ENCODE measurements around the gene ACADSB.

The ACADSB gene

DNA sequence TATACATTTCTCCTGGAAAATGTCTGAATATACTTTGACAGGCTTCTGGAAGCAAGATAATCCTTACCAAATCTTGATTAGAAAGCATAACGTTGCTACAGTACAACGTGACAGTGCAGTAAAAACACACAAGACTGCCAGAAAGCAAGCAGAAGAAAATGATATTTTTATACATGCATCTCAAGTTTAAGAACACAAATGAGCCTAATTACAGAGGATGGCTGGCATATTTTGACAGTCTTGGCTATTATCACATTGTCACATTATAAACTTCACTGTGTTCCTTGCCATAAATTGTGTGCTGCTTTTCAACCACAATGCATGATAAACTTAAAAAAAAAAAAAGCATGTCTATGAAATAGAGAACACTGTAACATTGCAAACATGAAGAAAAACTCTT is 4.5 kb upstream of the ACADSB start:
- no peak for DNase-seq (ENCODE audit: low spot score)

DNA sequence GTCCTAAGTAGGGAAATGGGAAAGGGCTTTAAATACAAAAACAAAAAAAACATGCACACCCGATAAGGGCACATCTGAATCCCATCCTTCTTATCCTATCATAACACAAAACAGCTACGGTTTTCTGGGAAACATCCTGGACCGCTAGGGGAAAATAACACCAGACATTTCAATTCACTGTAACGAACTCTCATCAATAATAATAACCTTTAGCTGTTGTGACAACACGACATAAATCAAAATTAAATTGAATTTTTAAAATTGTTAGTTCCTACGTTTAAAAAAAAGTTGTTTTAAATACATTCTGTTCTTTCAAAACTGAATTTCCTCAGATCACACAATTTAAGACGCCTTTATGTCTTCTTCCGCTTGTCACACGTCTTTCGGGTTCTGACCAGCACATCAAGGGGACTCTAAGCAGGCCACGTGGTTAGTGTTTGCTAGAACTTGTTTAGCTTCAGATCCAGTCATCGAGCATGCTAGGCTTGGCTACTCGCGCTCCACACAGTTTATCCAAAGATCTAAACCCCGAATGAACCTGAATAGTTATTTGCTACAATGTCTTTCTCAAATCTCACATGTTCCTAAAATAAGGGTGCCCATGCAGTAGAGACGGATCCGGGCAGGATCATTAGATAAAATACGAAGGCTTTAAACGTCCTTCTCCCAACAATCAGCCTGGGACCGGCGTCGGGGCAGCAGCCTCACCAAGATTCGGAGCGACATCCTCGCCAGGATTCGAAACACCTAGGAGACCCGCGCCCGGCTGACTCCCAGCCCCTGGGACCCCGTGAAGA is 1.1 kb upstream of the ACADSB start:
- peak; percentile 54 for DNase-seq (ENCODE audit: low spot score)

DNA sequence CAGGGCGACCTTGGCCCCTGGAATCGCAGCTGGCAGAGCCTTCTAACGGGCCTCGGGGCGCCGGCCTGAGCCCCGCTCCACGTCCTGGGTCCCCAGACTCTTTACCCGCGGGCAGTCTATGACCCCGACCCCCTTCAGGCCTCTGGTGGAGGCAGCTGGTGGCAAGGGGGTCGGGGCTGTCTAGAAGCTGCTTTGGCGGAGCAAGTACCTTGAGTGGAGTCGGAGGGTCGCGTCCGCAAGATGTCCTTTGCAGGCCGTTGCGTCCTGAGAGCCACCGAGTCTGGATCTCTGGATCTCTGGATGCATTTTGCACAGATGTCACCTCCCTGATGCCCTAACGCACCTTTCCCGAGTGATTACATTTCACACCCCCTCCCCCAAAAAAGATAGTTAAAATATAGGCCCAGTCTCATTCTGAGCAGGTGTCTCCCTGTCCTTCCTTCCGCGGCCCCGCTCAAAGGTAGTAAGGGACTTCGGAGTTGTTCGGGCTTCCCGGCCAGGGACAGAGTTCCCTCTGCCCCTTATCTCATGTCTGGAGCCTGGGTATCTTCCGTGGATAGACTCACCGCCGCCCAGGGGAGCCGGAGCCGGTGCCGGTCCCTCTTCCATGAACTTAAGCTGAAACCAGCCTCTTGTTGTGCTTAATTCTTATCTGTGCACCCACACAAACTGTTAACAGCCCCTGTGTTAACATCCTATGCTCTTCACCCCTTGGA is 457 bp downstream of the ACADSB start:
- peak; percentile 23 for DNase-seq (ENCODE audit: low spot score)

DNA sequence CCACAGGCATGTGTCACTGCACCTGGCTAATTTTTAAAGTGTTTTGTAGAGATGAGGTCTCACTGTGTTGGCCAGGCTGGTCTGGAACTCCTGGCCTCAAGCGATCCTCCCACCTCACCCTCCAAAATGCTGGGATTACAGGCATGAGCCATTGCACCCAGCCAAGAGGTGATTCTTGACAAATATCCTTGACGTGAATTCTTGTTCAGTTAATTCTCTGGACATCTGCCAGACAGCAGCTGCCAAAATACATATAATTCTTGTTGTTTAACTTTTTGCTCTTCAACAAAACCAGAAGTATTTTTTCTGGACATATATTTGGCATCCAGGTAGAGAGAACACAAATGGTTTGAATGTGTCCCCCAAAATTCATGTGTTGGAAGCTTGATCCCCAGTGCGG is 3.2 kb downstream of the ACADSB start:
- no peak for DNase-seq (ENCODE audit: low spot score)

DNA sequence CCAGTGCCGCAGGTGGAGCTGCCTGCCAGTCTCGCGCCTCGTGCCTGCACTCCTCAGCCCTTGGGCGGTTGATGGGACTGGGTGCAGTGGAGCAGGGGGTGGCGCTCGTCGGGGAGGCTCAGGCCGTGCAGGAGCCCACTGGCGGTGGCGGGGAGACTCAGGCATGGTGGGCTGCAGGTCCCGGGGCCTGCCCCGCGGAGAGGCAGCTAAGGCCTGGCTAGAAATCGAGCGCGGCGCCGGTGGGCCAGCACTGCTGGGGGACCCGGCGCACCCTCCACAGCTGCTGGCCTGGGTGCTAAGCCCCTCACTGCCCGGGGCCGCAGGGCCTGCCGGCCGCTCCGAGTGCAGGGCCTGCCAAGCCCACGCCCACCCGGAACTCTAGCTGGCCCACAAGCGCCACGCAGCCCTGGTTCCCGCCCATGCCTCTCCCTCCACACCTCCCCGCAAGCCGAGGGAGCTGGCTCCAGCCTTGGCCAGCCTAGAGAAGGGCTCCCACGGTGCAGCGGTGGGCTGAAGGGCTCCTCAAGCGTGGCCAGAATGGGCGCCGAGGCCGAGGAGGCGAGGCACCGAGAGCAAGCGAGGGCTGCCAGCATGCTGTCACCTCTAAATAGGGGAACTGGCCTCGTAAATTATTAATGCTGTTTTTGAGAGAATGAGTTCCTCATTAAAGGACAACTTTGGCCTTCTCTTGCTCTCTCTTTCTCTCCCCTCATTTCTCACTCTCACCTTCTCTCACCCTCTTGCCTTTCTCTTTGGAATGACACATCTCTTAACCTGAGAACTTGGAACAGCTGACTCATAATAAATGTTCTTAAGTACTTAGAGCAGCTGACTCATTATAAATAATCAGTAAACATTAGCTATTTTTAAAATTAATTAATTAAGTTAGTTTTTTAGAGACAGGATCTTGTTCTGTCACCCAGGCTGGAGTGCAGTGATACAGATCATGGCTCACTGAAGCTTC is 4.9 kb downstream of the ACADSB start:
- DNase-seq (ENCODE audit: low spot score): no peak

DNA sequence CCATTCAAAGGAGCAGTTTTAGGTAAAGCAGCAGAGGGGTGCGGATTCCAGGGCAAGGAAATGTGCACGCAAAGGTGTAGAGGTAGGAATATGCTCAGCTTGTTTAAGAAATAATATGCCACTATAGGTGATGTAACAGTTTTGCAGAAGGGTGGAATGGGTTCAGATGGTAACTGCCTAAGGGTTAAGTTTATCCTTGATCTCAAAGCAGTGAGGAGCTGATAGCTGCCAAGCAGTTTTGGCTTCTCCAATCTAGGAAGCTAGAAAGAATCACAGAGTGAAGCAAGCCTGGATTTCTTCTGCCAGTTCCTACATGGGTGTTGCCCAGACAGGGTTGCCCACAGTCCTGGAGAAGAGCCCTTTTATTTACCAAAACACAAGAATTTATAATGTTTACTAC is 6.0 kb downstream of the ACADSB start:
- no peak for DNase-seq (ENCODE audit: low spot score)

DNA sequence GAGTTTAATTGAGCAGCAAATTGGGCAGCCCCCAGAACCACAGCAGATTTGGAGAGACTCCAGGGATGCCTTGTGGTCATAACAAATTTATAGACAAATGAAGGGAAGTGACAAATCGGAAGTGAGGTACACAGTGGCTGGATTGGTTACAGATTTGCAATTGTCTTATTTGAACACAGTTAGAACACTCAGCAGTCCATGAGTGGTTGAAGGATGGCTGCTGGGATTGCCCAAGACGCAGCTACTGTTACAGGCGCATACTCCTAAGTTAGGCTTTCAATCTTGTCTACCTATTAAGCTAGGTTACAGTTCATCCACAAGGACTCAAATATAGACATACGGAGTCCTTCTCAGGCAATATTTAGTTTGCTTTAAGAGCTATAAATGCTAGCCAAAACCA is 7.4 kb downstream of the ACADSB start:
- no peak for DNase-seq (ENCODE audit: low spot score)

DNA sequence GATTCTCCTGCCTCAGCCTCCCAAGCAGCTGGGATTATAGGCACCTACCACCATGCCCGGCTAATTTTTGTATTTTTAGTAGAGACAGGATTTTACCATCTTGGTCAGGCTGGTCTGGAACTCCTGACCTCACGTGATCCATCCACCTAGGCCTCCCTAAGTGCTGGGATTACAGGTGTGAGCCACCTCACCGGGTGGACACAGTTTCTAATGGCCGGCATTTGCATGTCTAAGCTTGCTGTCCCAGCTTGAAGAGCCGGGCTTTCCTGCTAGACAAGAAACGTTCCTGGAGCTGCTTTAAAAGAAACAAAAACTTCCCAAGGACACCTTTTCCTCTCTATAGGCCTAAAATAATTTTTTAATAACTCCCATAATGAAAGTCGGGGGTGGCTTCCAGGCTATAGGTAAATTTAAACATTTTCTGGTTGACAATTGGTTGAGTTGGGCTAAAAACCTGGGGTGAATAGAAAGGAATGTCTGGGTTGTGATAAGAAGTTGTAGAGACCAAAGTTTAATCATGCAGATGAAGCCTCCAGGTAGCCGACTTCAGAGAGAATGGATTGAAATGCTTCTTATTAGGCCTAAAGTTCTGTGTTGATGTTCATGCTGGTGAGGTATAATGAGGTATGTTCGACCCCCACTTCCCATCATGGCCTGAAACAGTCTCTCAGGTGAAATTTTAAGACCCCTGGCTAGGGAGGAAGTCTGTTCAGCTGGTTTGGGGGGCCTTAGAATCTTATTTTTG is 8.8 kb downstream of the ACADSB start:
- no peak for DNase-seq (ENCODE audit: low spot score)

- DNase-seq (ENCODE audit: low spot score): no peak
Observed at GRCh38 chr10:123018531-123018930, 9.7 kb downstream of the ACADSB start.

- no peak for DNase-seq (ENCODE audit: low spot score)
Observed at GRCh38 chr10:123019264-123019663, 10.5 kb downstream of the ACADSB start.

DNA sequence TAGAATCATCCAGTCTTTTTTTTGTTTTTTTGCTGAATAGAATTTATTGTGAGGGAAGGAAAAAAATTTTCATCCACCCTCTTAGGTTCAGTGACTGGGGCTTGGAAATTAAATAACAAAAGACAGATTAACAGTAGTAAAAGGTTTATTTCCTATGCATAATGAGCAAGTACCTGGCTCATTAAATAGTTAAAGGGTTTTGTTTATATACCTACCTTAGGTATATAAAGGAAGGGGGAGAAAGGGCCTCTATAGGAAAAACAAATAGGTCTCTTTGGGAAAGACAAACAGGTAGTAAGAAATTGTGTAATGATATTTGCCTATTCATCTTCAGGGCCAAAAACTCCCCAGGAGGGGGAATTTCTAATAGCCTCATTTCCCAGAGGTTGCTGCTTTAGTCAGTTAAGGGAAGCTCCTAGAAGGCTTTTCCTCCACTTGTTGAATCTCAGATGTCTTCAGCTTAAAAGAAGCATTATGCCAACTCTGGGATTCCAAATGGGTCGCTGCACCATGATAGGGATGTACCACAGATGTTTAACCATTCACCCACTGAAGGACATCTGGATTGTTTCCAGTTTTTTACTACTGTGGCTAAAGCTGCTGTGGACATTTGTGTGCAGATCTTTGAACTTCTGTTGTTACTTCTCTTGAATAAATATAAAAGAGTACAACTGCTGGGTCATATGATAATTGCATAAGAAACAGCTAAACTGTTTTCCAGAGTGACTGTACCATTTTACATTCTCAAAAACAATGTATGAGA is 11.3 kb downstream of the ACADSB start:
- DNase-seq (ENCODE audit: low spot score): no peak

GRCh38 chr10:123021517-123021916 is 12.7 kb downstream of the ACADSB start:
- no peak for DNase-seq (ENCODE audit: low spot score)

DNA sequence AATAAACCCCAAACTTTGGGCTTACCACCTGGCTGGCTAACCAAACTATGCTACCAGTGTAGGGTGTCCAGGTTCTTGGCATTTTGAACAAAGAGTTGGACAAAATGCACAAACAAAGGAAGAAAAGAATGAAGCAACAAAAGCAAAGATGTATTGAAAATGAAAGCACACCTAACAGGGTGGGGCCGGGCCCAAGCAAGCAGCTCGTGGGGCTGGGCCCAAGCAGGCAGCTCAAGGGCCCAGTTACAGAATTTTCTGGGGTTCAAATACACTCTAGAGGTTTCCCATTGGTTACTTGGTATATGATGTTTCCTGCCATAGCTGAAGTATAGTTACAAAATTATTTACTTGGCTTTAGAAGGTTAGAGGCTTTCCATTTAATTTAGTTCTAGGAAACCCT is 15.7 kb downstream of the ACADSB start:
- no peak for DNase-seq (ENCODE audit: low spot score)

DNA sequence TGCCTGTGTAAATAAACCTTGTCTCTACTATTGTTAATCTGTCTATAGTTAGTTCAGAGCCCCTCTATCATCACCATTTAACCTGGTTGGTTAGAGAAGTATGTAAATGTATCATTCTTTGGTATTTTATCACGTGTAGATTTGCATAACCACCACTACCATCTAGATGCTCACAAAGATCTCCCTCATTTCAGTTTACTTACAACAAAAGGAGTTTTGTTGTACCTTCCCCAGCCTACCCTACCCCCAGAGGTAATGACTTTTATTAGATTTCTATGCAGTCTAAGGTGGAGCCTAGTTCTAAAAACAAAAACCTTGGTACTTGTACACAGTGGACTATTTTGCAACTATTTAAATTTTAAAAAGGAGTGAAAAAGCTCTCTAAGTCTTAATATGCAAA is 17.5 kb downstream of the ACADSB start:
- DNase-seq (ENCODE audit: low spot score): no peak

- DNase-seq (ENCODE audit: low spot score): no peak
Observed at GRCh38 chr10:123027861-123028260, 19.1 kb downstream of the ACADSB start.

- no peak for DNase-seq (ENCODE audit: low spot score)
Observed at GRCh38 chr10:123031124-123031523, 22.3 kb downstream of the ACADSB start.

GRCh38 chr10:123034332-123034731 is 25.5 kb downstream of the ACADSB start:
- no peak for DNase-seq (ENCODE audit: low spot score)

DNA sequence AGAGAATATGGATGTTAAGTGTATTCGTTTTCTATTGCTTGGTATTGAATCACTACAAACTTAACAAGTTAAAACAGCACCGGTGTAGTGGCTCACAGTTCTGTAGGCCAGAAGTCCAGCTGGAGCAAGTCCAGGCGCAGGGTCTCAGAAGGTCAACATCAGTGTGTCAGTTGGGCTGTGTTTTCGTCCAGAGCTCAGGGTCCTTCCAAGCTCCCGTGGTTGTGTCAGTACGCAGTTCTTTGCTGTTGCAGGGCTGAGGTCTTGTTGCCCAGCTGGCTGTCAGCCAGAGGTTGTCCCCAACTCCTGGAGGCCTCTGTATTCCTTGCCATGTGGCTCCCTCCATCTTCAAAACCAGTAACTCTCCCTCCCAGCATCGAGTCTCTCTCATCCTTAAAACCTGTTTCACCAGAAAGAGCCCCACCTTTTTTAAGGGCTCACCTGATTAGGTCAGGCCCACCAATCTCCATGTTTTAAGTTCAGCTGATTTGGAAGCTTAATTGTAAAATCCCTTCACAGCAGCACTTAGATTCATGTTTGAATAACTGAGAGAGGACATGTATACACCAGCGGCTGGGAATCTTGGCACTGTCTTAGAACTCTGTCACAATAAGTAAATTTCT is 26.8 kb downstream of the ACADSB start:
- DNase-seq (ENCODE audit: low spot score): no peak

DNA sequence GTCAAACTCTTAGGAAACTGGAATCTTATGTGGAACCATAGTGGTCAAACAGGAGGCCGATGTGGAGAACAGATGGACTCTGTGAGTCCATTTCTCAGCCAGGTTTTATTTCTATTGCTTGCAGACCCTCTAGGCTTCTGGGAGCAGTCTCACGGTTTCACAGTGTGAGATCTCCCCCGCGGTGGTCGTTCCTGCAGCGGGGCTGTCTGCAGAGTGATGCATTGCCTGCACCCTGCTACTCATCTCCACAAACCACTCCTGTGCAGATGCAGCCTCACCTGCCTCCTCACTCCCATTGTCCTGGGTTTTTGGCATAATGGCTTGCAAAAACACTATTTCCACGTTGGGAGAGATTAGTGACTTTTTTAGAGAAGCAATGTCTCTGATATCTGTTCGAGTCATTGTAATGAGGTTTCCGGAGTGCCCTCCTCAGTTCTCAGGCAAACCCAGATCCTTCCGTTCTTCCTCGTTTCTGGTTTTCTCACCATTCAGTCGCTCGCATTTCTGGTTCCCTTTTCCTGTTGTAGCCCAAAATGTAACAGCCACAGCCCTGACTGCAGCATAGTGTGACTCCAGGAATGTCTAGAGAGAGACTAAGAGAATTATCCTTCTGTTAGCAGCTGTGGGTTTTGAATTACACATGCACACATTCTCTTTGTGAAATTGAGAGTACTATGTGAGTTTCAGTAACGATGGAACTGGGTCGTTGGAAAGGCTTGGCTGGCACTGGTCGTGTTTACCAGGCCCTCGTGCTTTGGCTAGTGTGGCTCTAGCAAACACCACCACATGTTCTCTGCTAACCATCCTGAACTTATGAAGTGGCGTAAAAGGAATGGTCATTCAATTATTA is 30.2 kb downstream of the ACADSB start:
- DNase-seq (ENCODE audit: low spot score): no peak

GRCh38 chr10:123039632-123039930 is 30.8 kb downstream of the ACADSB start:
- DNase-seq (ENCODE audit: low spot score): no peak

Data from germinal center (tissue), 1 donor.